Right cardiac atrium (tissue), 5 donors: Measurements from ENCODE around the gene CXCL16. TPM values are rescaled to one million over a fixed set of nuclear protein-coding genes. Genes with fewer than 3 reads are reported as not detected.

Experiments used
- ATAC-seq, 2 donors: fragments of 200-7000 bp; cut with Tn5 transposase; one replicate each; pipeline versions ENCODE4 v1.8.0 to v1.9.1; 2020; ENCODE audit warnings: moderate library complexity in 2 of 2, mild to moderate bottlenecking in 1 of 2
- DNase-seq, 3 donors: peaks; one replicate each; pipeline ENCODE4 v3.0.0-alpha.2; 2020
- H3K27ac ChIP-seq: one replicate; pipeline ENCODE4 v1.5.1; 2013; ENCODE audit warnings: mild to moderate bottlenecking, low read length, control low read depth, moderate library complexity
- H3K27me3 ChIP-seq: one replicate; pipeline ENCODE4 v1.6.1; 2013; ENCODE audit not compliant: control insufficient read depth, insufficient read depth
- H3K4me1 ChIP-seq: one replicate; pipeline ENCODE4 v1.6.1; 2013; ENCODE audit warnings: low read length; ENCODE audit not compliant: control insufficient read depth, insufficient read depth
- H3K4me3 ChIP-seq: one replicate; pipeline ENCODE4 v1.5.1; 2013; ENCODE audit warnings: low read length, control low read depth
- H3K9me3 ChIP-seq: one replicate; pipeline ENCODE4 v1.6.1; 2013; ENCODE audit warnings: low read length; ENCODE audit not compliant: control insufficient read depth
- WGBS: extraction: QIAGEN DNeasy Blood & Tissue Kit; methylation state at CpG from one replicate; pipeline ENCODE4 v1.1.7; 2013; 5-methylcytosine and 5-hydroxymethylcytosine counted together
- intact Hi-C, 4 donors: fragments of 100-400 bp; cut with DNase I; formaldehyde crosslinking; loops; one replicate each; pipeline versions ENCODE4 v1.11.0 to v1.14.0; 2022 to 2023
- polyA plus RNA-seq: library from polyadenylated mRNA; stranded (reverse); fragments of 200-250 nt; gene quantifications from one replicate; pipeline ENCODE4 v1.2.3, GENCODE V29; 2013
- total RNA-seq, 4 donors: library from RNA; stranded (reverse); fragmentation: NEBNext Ultra II Directional; extraction: Animal tissue kit (Norgen Biotek cat#: 25700); gene quantifications; one replicate each; pipeline ENCODE4 v1.2.1, GENCODE V29; 2021
- donor health status: healthy with polysubstance abuse.
- donor health status: DM: no; HTN: yes; CAD: no.
- donor health status: DM: no; HTN: no; CAD: no.
- donor health status: DM: no; HTN: yes; CAD: no; lungs with severe emphysema.
- donor health status: DM: yes; HTN: yes; CAD: no.

CXCL16 gene
- total and polyA plus RNA-seq, 5 donors, result 2.5 to 6.3 (median 5.1) TPM

- Histone ChIP-seq H3K27ac (no peak overlapping the region), H3K9me3 (no peaks in the 10 kb centered on the region), H3K4me3 (peak overlapping the region; percentile 86), H3K27me3 (no peaks in the 10 kb centered on the region), H3K4me1 (peaks cover 4% of the 10 kb centered on the region)
- ATAC-seq, result peak in 1 of 2 donors; percentile 9
- intact Hi-C loops, result loop anchor here in 1 of 4 donors (10.0 kb wide), 1 partner anchor 156 kb away; the partner anchor contains the start of gene C17orf107
- DNase-seq, result no peak
- 20% methylated on average over 41 of the region's 41 CpGs for WGBS
Observed at GRCh38 chr17:4738136-4739121, 1.3 kb downstream of the CXCL16 start.

GRCh38 chr17:4735876-4736651, 3.7 kb downstream of the CXCL16 start:
- intact Hi-C loops, result loop anchor here in 1 of 4 donors (10.0 kb wide), 1 partner anchor 159 kb away; the partner anchor contains the start of gene C17orf107
- Histone ChIP-seq H3K9me3 (no peaks in the 10 kb centered on the region), H3K4me3 (no peak overlapping the region), H3K4me1 (peaks cover 4% of the 10 kb centered on the region), H3K27me3 (no peaks in the 10 kb centered on the region), H3K27ac (no peak overlapping the region)
- ATAC-seq (no peak), DNase-seq (no peak)
- WGBS, result 60% methylated on average over 9 of the region's 9 CpGs

DNA sequence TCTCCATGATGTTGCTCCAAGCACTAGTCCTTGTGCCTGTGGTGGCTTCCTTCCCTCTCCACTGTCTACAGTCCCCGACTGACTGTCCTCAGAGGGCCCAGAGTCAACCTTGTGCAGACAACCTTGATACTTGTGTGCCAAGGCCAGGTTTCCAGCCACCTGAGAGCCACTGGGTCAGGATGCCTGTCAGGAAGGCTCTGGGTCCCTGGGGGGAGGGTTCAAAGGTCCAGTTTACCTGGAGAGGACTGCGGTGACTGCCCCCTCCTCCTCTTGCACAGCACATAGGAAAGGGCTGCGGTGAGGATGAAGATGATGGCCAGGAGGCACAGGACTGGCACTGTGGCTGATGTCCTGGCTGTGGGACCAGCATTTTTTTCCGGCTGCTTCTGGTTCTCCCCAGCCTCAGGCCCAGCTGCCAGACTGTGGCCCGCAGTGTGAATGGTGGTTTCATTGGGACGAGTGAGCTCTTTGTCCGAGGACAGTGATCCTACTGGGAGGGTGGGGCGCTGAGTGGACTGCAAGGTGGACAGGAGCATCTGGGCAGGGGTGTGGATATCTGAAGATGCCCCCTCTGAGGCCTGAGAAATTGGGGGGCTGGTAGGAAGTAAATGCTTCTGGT, 4.8 kb downstream of the CXCL16 start:
- Histone ChIP-seq H3K4me3 (no peak overlapping the region), H3K27me3 (no peaks in the 10 kb centered on the region), H3K9me3 (no peaks in the 10 kb centered on the region), H3K27ac (no peak overlapping the region), H3K4me1 (peaks cover 4% of the 10 kb centered on the region)
- no peak for DNase-seq
- WGBS, result 85% methylated on average over 8 of the region's 8 CpGs
- intact Hi-C loops, result loop anchor here in 2 of 4 donors (5.0 to 10.0 kb wide), 2 partner anchors 152 to 160 kb away; partner anchors contain the start of gene C17orf107 (in 1 of the 2)
- ATAC-seq, result no peak

GRCh38 chr17:4733073-4733531, 6.6 kb downstream of the CXCL16 start:
- no peak for ATAC-seq
- Histone ChIP-seq H3K27me3 (no peaks in the 10 kb centered on the region), H3K4me1 (no peaks in the 10 kb centered on the region), H3K27ac (no peak overlapping the region), H3K9me3 (no peaks in the 10 kb centered on the region), H3K4me3 (no peak overlapping the region)
- intact Hi-C loops, result loop anchor here in 2 of 4 donors (5.0 to 10.0 kb wide), 2 partner anchors 154 to 162 kb away; partner anchors contain the start of gene C17orf107 (in 1 of the 2)
- peak in 2 of 3 donors; percentile 65 to 69 for DNase-seq
- WGBS, result 79% methylated on average over 6 of the region's 6 CpGs

GRCh38 chr17:4728124-4728523, 11.6 kb downstream of the CXCL16 start:
- H3K27ac ChIP-seq, result no peak overlapping the region
- no peak overlapping the region for H3K4me3 ChIP-seq
- intact Hi-C loops, result no loop called here
- H3K27me3 ChIP-seq, result no peaks in the 10 kb centered on the region
- WGBS, result 55% methylated on average over 3 of the region's 3 CpGs
- ATAC-seq (no peak), DNase-seq (no peak)
- H3K9me3 ChIP-seq, result no peaks in the 10 kb centered on the region
- no peaks in the 10 kb centered on the region for H3K4me1 ChIP-seq

DNA sequence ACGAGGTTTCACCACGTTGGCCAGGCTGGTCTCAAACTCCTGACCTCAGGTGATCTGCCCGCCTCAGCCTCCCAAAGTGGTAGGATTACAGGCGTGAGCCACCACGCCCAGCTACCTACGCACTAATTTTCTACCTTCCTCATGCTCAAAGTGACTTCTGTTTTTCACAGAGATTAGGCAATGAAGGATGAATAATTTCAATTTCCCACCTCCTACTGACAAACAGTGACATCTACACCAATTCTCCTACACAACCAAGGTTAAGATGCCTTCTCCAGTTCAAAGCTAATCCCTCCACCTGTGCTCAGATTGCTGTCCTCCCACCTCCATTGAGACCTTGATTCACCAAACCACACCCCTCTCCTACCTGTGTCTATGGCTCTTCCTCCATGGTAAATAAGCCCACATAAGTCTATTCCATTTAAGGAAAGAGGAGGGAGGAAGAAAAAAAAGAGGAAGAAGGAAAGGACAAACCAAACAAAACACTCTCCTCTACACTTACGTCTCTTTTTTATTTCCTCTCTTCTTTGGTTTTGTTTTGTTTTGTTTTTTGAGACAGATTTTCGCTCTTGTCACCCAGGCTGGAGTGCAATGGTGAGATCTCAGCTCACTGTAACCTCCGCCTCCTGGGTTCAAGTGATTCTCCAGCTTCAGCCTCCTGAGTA, 13.9 kb downstream of the CXCL16 start:
- intact Hi-C loops, result no loop called here
- no peaks in the 10 kb centered on the region for H3K27me3 ChIP-seq
- H3K4me1 ChIP-seq, result peaks cover 3% of the 10 kb centered on the region
- no peak for ATAC-seq
- WGBS, result 77% methylated on average over 9 of the region's 9 CpGs
- no peaks in the 10 kb centered on the region for H3K9me3 ChIP-seq
- DNase-seq, result no peak
- H3K4me3 ChIP-seq, result no peak overlapping the region
- H3K27ac ChIP-seq, result no peak overlapping the region

DNA sequence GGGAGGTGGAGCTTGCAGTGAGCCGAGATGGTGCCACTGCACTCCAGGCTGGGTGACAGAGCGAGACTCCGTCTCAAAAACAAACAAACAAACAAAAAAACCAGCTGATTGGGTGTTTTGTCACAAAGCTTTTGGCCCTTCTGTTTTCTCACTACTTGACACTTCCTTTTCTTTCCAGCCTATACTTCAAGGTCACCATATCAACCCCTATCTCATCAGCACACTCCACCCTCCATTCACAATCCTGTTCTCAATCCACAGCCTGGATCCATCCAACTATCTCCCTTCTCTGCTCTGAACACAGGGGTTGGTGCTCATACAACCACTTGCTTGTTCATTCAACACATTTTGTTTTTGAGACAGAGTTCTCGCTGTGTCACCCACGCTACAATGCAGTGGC, 15.1 kb downstream of the CXCL16 start:
- Histone ChIP-seq H3K9me3 (no peaks in the 10 kb centered on the region), H3K4me3 (no peak overlapping the region), H3K4me1 (peaks cover 3% of the 10 kb centered on the region), H3K27me3 (no peaks in the 10 kb centered on the region), H3K27ac (no peak overlapping the region)
- 76% methylated on average over 5 of the region's 5 CpGs for WGBS
- intact Hi-C loops, result no loop called here
- DNase-seq, result no peak
- no peak for ATAC-seq

DNA sequence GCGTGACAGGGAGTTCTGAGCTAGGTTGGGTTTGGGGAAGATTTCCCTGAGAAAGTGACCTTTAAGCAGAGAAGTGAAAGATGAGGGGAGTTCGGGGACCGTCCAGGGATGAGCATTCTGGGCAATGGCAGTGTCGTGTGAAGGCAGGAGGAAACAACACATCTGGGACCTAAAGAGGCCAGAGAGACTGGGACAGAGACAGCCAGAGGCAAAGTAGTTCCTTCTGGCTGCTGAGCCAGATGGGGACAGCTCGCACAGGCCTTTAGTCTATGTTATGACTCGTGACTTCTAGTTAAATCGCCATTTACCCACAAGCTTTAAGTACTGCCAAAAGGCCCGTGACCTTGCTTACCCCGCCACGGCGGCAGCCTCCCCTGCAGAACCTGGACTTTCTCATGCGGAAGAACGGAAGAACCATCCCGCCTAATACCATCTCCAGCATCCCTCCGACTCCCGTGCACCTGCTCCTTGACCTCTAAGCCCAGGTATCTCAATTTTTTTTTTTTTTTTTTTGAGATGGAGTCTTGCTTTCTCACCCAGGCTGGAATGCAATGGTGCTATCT, 17.0 kb downstream of the CXCL16 start:
- H3K27me3 ChIP-seq, result no peaks in the 10 kb centered on the region
- no peaks in the 10 kb centered on the region for H3K9me3 ChIP-seq
- intact Hi-C loops, result no loop called here
- H3K4me1 ChIP-seq, result peaks cover 3% of the 10 kb centered on the region
- ATAC-seq (no peak), DNase-seq (peak in 1 of 3 donors; percentile 18)
- H3K27ac ChIP-seq, result no peak overlapping the region
- 83% methylated on average over 16 of the region's 16 CpGs for WGBS
- no peak overlapping the region for H3K4me3 ChIP-seq

DNA sequence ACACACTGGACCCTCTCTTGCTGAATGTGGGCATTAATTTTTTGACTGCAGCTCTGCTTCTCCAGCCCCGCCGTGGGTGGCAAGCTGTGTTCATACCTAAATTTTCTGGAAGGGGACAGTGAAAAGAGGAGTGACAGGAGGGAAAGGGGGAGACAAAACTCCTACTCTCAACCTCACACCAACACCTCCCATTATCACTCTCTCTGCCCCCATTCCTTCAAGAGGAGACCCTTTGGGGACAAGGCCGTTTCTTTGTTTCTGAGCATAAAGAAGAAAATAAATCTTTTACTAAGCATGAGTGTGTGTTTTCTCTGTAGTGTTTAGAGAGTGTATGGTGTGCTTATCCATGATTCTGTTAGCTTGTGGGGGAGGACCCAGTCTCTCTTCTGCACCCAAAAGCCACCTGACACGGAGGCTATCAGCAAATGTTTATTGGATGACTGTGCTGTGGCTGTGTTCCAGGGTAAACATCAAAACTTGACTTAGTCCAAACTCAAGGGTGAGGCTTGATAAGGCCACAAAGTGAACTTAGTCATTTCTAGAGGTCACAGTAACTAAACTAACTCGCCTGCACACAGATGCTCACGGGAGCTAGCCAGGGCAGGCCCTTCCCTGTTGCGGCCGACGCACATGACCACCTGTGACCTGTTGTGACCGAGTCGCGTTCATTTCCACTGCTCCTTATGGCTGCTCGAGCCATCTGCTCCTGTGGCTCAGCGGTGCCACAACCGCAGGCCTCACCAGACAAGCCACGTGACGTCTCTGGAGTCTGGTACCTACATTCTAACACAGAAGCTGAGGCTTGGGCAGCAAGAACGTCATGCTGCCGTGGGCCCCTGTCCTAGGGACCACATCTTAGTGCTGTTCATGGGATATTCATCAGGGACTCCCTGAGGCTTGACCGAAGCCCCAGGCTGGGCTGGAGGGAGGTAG, 18.3 kb downstream of the CXCL16 start:
- DNase-seq (peak in 2 of 3 donors; percentile 10 to 45), ATAC-seq (peak; percentile 61 to 74)
- intact Hi-C loops, result no loop called here
- Histone ChIP-seq H3K9me3 (no peaks in the 10 kb centered on the region), H3K4me3 (no peak overlapping the region), H3K27me3 (no peaks in the 10 kb centered on the region), H3K27ac (peak overlapping the region; percentile 21), H3K4me1 (peaks cover 3% of the 10 kb centered on the region)
- WGBS, result 58% methylated on average over 20 of the region's 20 CpGs
